ENCODE results near the gene AGMO.

The AGMO gene

GRCh38 chr7:15475808-15476530, 85.8 kb downstream of the AGMO start:
- DNase-seq (ENCODE audit: insufficient read length) (no peak), FAIRE-seq (no peak)
- TF ChIP-seq TAF1 (IDR thresholded peaks at IDR 0.05; ENCODE audit: borderline replicate concordance, low read depth, low read length) (no peak), POLR2AphosphoS5 (IDR thresholded peaks at IDR 0.05; ENCODE audit: low read depth, low read length) (no peak), POLR2A (IDR thresholded peaks at IDR 0.05; ENCODE audit: low read depth, low read length) (no peak)

GRCh38 chr7:15471669-15471950, 90.2 kb downstream of the AGMO start:
- DNase-seq (ENCODE audit: insufficient read length) = no peak
- TF ChIP-seq TAF1 (IDR thresholded peaks at IDR 0.05; ENCODE audit: borderline replicate concordance, low read depth, low read length) = no peak
- no peak for TF ChIP-seq POLR2AphosphoS5 (IDR thresholded peaks at IDR 0.05; ENCODE audit: low read depth, low read length)
- no peak for TF ChIP-seq POLR2A (IDR thresholded peaks at IDR 0.05; ENCODE audit: low read depth, low read length)
- FAIRE-seq = no peak

- FAIRE-seq (no peak), DNase-seq (ENCODE audit: insufficient read length) (no peak)
- TF ChIP-seq TAF1 (IDR thresholded peaks at IDR 0.05; ENCODE audit: borderline replicate concordance, low read depth, low read length) = no peak
- no peak for TF ChIP-seq POLR2AphosphoS5 (IDR thresholded peaks at IDR 0.05; ENCODE audit: low read depth, low read length)
- no peak for TF ChIP-seq POLR2A (IDR thresholded peaks at IDR 0.05; ENCODE audit: low read depth, low read length)
Observed at GRCh38 chr7:15470825-15471668, 90.8 kb downstream of the AGMO start.

GRCh38 chr7:15464667-15465121, 97.1 kb downstream of the AGMO start:
- no peak for TF ChIP-seq POLR2A (IDR thresholded peaks at IDR 0.05; ENCODE audit: low read depth, low read length)
- FAIRE-seq (no peak), DNase-seq (ENCODE audit: insufficient read length) (no peak)

- TF ChIP-seq TAF1 (IDR thresholded peaks at IDR 0.05; ENCODE audit: borderline replicate concordance, low read depth, low read length) (no peak), POLR2A (IDR thresholded peaks at IDR 0.05; ENCODE audit: low read depth, low read length) (no peak), POLR2AphosphoS5 (IDR thresholded peaks at IDR 0.05; ENCODE audit: low read depth, low read length) (no peak)
Observed at GRCh38 chr7:15463801-15464666, 97.8 kb downstream of the AGMO start.

GRCh38 chr7:15462721-15463389, 99.0 kb downstream of the AGMO start:
- FAIRE-seq (no peak), DNase-seq (ENCODE audit: insufficient read length) (no peak)
- TF ChIP-seq POLR2A (IDR thresholded peaks at IDR 0.05; ENCODE audit: low read depth, low read length) (no peak), POLR2AphosphoS5 (IDR thresholded peaks at IDR 0.05; ENCODE audit: low read depth, low read length) (no peak), TAF1 (IDR thresholded peaks at IDR 0.05; ENCODE audit: borderline replicate concordance, low read depth, low read length) (no peak)

More at GRCh38 chr7:15463801-15464666, 97.8 kb downstream of the AGMO start:
- DNase-seq (ENCODE audit: insufficient read length) (no peak), FAIRE-seq (no peak)

- DNase-seq (ENCODE audit: insufficient read length) (no peak), FAIRE-seq (no peak)
- no peak for TF ChIP-seq POLR2AphosphoS5 (IDR thresholded peaks at IDR 0.05; ENCODE audit: low read depth, low read length)
Observed at GRCh38 chr7:15461576-15461975, 100.2 kb downstream of the AGMO start.

- FAIRE-seq (no peak), DNase-seq (ENCODE audit: insufficient read length) (no peak)
- no peak for TF ChIP-seq TAF1 (IDR thresholded peaks at IDR 0.05; ENCODE audit: borderline replicate concordance, low read depth, low read length)
- no peak for TF ChIP-seq POLR2A (IDR thresholded peaks at IDR 0.05; ENCODE audit: low read depth, low read length)
- TF ChIP-seq POLR2AphosphoS5 (IDR thresholded peaks at IDR 0.05; ENCODE audit: low read depth, low read length) = no peak
Observed at GRCh38 chr7:15459018-15459615, 102.7 kb downstream of the AGMO start.

- no peak for FAIRE-seq
- no peak for TF ChIP-seq TAF1 (IDR thresholded peaks at IDR 0.05; ENCODE audit: borderline replicate concordance, low read depth, low read length)
- TF ChIP-seq POLR2A (IDR thresholded peaks at IDR 0.05; ENCODE audit: low read depth, low read length) = no peak
- no peak for TF ChIP-seq POLR2AphosphoS5 (IDR thresholded peaks at IDR 0.05; ENCODE audit: low read depth, low read length)
- no peak for DNase-seq (ENCODE audit: insufficient read length)
Observed at GRCh38 chr7:15457990-15458955, 103.5 kb downstream of the AGMO start.

GRCh38 chr7:15452670-15453069, 109.1 kb downstream of the AGMO start:
- no peak for TF ChIP-seq POLR2AphosphoS5 (IDR thresholded peaks at IDR 0.05; ENCODE audit: low read depth, low read length)
- TF ChIP-seq TAF1 (IDR thresholded peaks at IDR 0.05; ENCODE audit: borderline replicate concordance, low read depth, low read length) = no peak
- TF ChIP-seq POLR2A (IDR thresholded peaks at IDR 0.05; ENCODE audit: low read depth, low read length) = no peak
- DNase-seq (ENCODE audit: insufficient read length) (no peak), FAIRE-seq (no peak)
